Measurements from ENCODE around the gene CD164L2.
"Not testable (repeated sequence)": the region's sequence is repeated elsewhere in the genome, so short reads cannot be mapped to it uniquely, and the experiment has no call there.

CD164L2 gene

GRCh38 chr1:27383039-27383605 is at the start of gene CD164L2:
CD164L2 (minus strand) TSS chr1:27383333; CDS start chr1:27383239, 94 bp downstream.
- DNase-seq, result no peak

- DNase-seq, result not testable (repeated sequence)
Observed at GRCh38 chr1:27432725-27433124, 49.6 kb upstream of the CD164L2 start.

GRCh38 chr1:27431601-27431940 is 48.4 kb upstream of the CD164L2 start:
- DNase-seq, result no peak

GRCh38 chr1:27430903-27431600 is 47.9 kb upstream of the CD164L2 start:
- DNase-seq, result no peak

GRCh38 chr1:27429029-27429425 is 45.9 kb upstream of the CD164L2 start:
- DNase-seq, result no peak

GRCh38 chr1:27428316-27429028 is 45.3 kb upstream of the CD164L2 start:
- no peak for DNase-seq

GRCh38 chr1:27427816-27428315 is 44.7 kb upstream of the CD164L2 start:
- no peak for DNase-seq

- DNase-seq, result no peak
Observed at GRCh38 chr1:27427329-27427728, 44.2 kb upstream of the CD164L2 start.

GRCh38 chr1:27423709-27424108 is 40.6 kb upstream of the CD164L2 start:
- no peak for DNase-seq

- no peak for DNase-seq
Observed at GRCh38 chr1:27418326-27419185, 35.4 kb upstream of the CD164L2 start.

GRCh38 chr1:27417713-27418112 is 34.6 kb upstream of the CD164L2 start:
- DNase-seq, result no peak

- peak; percentile 38 for DNase-seq
Observed at GRCh38 chr1:27416387-27417111, 33.4 kb upstream of the CD164L2 start.

- no peak for DNase-seq
Observed at GRCh38 chr1:27414091-27414490, 31.0 kb upstream of the CD164L2 start.

- no peak for DNase-seq
Observed at GRCh38 chr1:27413004-27413403, 29.9 kb upstream of the CD164L2 start.

- DNase-seq, result no peak
Observed at GRCh38 chr1:27412502-27412901, 29.4 kb upstream of the CD164L2 start.

GRCh38 chr1:27410709-27411108 is 27.6 kb upstream of the CD164L2 start:
- no peak for DNase-seq

GRCh38 chr1:27409669-27410068 is 26.5 kb upstream of the CD164L2 start:
- no peak for DNase-seq

- no peak for DNase-seq
Observed at GRCh38 chr1:27408151-27408550, 25.0 kb upstream of the CD164L2 start.

- DNase-seq, result not testable (repeated sequence)
Observed at GRCh38 chr1:27406791-27407190, 23.7 kb upstream of the CD164L2 start.

GRCh38 chr1:27406362-27406680 is 23.2 kb upstream of the CD164L2 start:
- DNase-seq, result no peak

GRCh38 chr1:27405598-27406361 is 22.6 kb upstream of the CD164L2 start:
- DNase-seq, result not testable (repeated sequence)

- no peak for DNase-seq
Observed at GRCh38 chr1:27405074-27405473, 21.9 kb upstream of the CD164L2 start.
